Uterus (tissue), 2 donors: ENCODE results near the gene ADCY4.

Experiments
- POLR2A ChIP-seq, 2 donors: fragments of 450-650 bp; IDR thresholded peaks; one replicate each; pipeline ENCODE4 v1.6.1; 2016; ENCODE audit warnings: antibody characterized with exemption in 2 of 2, mild to moderate bottlenecking in 1 of 2, moderate library complexity in 1 of 2
- TF ChIP-seq, protein P1 (sequence below), 4 experiments: fragments of 200-600 bp in 2 of 4; fragments of 450-650 bp in 2 of 4; sonication (generic) in 2 of 4; IDR thresholded peaks; one replicate each; pipeline ENCODE4 v1.5.1; 2016 to 2019; ENCODE audit warnings: antibody characterized with exemption in 4 of 4, mild to moderate bottlenecking in 2 of 4, moderate library complexity in 1 of 4

DNA sequence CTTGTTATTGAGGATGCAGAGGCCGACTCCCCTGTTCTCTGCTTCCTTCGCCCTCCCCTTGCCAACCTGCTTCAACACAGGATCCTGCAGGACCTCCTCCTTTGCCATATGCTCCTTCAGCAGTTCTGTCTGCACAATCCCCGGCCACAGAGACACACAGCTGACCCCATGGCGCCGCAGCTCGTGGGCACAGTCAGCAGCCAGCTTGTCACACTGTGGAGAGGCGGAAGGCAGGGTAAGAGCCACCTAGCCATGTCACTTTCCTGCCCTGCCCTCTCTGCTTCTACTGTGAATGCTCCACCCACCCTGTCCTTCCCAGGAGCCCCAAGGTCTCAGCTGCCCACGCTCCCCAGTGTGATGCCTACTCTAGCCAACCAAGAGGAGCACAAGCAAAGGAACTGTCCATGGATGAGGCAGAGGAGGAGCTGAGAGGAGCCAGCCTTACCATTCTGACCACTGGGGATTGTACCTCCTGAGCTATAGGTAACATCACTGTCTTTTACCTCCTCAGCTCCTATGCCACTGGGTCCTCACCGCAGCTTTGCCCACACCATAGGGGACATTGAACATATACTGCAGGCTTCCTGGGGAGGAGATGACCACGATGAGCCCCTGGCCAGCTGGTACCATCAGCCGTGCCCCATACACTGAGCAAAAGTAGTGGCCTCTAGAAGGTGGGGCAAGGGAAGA lies 42.6 kb downstream of the ADCY4 start:
- TF ChIP-seq, protein P1, sequence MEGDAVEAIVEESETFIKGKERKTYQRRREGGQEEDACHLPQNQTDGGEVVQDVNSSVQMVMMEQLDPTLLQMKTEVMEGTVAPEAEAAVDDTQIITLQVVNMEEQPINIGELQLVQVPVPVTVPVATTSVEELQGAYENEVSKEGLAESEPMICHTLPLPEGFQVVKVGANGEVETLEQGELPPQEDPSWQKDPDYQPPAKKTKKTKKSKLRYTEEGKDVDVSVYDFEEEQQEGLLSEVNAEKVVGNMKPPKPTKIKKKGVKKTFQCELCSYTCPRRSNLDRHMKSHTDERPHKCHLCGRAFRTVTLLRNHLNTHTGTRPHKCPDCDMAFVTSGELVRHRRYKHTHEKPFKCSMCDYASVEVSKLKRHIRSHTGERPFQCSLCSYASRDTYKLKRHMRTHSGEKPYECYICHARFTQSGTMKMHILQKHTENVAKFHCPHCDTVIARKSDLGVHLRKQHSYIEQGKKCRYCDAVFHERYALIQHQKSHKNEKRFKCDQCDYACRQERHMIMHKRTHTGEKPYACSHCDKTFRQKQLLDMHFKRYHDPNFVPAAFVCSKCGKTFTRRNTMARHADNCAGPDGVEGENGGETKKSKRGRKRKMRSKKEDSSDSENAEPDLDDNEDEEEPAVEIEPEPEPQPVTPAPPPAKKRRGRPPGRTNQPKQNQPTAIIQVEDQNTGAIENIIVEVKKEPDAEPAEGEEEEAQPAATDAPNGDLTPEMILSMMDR (IDR thresholded peaks at IDR 0.05), result no peak
- no peak for TF ChIP-seq POLR2A (IDR thresholded peaks at IDR 0.05)
